ENCODE data around the gene EME2. TPM values are rescaled to one million over a fixed set of nuclear protein-coding genes. Genes with fewer than 3 reads are reported as not detected.

The EME2 gene
- total and polyA plus RNA-seq, 7 experiments from 2014 or later: 0.59 to 47.5 (median 32.5) TPM

DNA sequence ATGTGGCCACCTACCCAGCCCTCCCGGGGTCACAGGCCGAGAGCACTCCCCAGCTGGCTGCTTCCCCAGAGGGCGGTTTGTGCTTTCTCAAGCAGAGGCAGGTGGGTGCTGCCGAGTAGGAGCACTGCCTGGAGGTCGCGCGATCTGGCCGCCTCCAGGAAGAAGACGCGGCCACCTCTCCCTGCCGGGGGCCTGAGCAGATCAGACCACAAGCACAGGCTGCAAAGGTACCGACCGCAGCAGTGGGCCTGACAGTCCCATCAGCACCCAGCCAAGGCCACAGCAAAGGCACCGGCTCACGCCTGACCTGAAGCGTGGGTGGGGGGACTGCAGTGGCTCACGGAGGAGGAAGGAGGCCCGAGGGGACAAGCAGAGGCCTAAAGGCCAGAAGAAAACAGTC is 36.1 kb downstream of the EME2 start:
- intact Hi-C loops (cut with micrococcal nuclease): no loop called here
- Mint-ChIP-seq H3K4me3 (no peak overlapping the region), H3K4me1 (peaks cover 0 to 14% (median 8%) of the 10 kb centered on the region in 7 donors), H3K9me3 (peaks cover 0 to 2% (median 0%) of the 10 kb centered on the region in 11 donors), H3K36me3 (peaks cover 0 to 33% (median 13%) of the 10 kb centered on the region in 5 donors), H3K27ac (no peak overlapping the region), H3K27me3 (no peaks in the 10 kb centered on the region)
- H3K4me3 ChIP-seq (ENCODE audit: low read length): no peak overlapping the region
- no peaks in the 10 kb centered on the region for H3K9me3 ChIP-seq (ENCODE audit: control insufficient read depth in 2 of 3, low read length in 3 of 3)
- H3K27me3 ChIP-seq (ENCODE audit: control insufficient read depth in 2 of 2, insufficient read depth in 2 of 2, low read length in 2 of 2): no peaks in the 10 kb centered on the region
- POLR2A ChIA-PET: no interaction called here
- DNase-seq: no peak
- no peak for ATAC-seq
- H3K36me3 ChIP-seq (ENCODE audit: control insufficient read depth in 2 of 3, insufficient read depth in 3 of 3, low read length in 3 of 3): peaks cover 7 to 41% (median 8%) of the 10 kb centered on the region in 3 experiments
- H3K4me1 ChIP-seq (ENCODE audit: control insufficient read depth in 2 of 2, insufficient read depth in 2 of 2, low read length in 2 of 2): no peaks in the 10 kb centered on the region
- no peak overlapping the region for H3K27ac ChIP-seq (ENCODE audit: low read depth, low read length)
- CTCF ChIA-PET: no interaction called here

DNA sequence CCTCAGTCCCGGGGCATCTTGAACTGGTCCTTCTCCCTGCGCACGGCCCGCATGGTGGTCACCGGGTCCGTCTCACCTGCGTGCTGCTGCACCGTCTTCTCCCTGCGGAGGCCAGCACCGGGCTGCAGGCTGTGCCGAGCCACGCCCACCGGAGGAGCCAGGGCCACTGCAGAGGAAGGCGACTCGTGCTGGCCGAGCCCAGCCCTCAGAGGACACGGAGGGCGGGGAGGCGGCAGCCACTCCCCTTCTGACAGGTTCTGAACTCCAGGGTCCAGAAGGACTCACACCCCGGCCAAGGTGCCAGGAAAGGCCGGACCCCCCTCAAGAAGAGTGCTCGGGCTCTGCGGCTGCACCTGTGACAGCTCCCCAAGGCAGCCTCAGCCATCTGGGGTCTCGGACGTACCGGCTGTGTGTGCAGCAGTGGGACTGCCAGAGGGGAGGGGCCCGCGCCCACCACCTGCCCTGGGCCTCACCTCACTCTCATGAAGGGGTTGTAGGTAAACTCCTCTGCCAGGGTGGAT is 36.7 kb downstream of the EME2 start:
- Histone ChIP-seq H3K36me3 (ENCODE audit: control insufficient read depth in 2 of 3, insufficient read depth in 3 of 3, low read length in 3 of 3) (peaks cover 7 to 45% (median 8%) of the 10 kb centered on the region in 3 experiments), H3K27me3 (ENCODE audit: control insufficient read depth in 2 of 2, insufficient read depth in 2 of 2, low read length in 2 of 2) (no peaks in the 10 kb centered on the region), H3K4me1 (ENCODE audit: control insufficient read depth in 2 of 2, insufficient read depth in 2 of 2, low read length in 2 of 2) (no peaks in the 10 kb centered on the region), H3K4me3 (ENCODE audit: low read length) (no peak overlapping the region), H3K27ac (ENCODE audit: low read depth, low read length) (no peak overlapping the region), H3K9me3 (ENCODE audit: control insufficient read depth in 2 of 3, low read length in 3 of 3) (no peaks in the 10 kb centered on the region)
- H3K36me3 Mint-ChIP-seq: peaks cover 0 to 33% (median 15%) of the 10 kb centered on the region in 5 donors
- no peaks in the 10 kb centered on the region for H3K27me3 Mint-ChIP-seq
- CTCF ChIA-PET: no interaction called here
- ATAC-seq (no peak), DNase-seq (no peak)
- POLR2A ChIA-PET: no interaction called here
- H3K27ac Mint-ChIP-seq: no peak overlapping the region
- intact Hi-C loops (cut with micrococcal nuclease): no loop called here
- H3K4me1 Mint-ChIP-seq: peaks cover 0 to 14% (median 9%) of the 10 kb centered on the region in 7 donors
- H3K4me3 Mint-ChIP-seq: no peak overlapping the region
- H3K9me3 Mint-ChIP-seq: peaks cover 0 to 2% (median 0%) of the 10 kb centered on the region in 11 donors

DNA sequence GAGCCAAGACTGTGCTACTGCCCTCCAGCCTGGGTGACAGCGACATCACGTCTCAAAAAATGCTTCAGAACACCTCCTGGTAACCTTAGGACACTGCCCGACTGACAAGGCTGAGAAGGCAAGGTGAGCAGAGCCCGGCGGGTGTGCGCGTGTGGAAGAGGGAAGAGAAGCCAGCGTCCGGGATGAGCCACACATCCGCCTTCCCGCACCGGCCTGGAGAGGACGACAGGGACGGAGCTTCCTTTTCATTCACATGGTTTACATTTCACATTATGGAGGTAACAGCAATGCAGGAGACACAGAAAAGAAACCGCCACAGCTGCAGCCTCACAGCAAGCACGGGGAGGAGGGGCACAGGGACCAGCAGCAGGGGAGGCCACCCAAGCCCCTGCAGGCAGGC is 37.5 kb downstream of the EME2 start:
- DNase-seq: no peak
- H3K27me3 ChIP-seq (ENCODE audit: control insufficient read depth in 2 of 2, insufficient read depth in 2 of 2, low read length in 2 of 2): no peaks in the 10 kb centered on the region
- no peaks in the 10 kb centered on the region for H3K9me3 ChIP-seq (ENCODE audit: control insufficient read depth in 2 of 3, low read length in 3 of 3)
- no peak for ATAC-seq
- Mint-ChIP-seq H3K27me3 (no peaks in the 10 kb centered on the region), H3K4me3 (no peak overlapping the region), H3K9me3 (peaks cover 0 to 2% (median 0%) of the 10 kb centered on the region in 11 donors), H3K36me3 (peaks cover 0 to 36% (median 18%) of the 10 kb centered on the region in 5 donors), H3K4me1 (peaks cover 2 to 14% (median 9%) of the 10 kb centered on the region in 7 donors), H3K27ac (no peak overlapping the region)
- ChIA-PET POLR2A (no interaction called here), CTCF (no interaction called here)
- no peak overlapping the region for H3K4me3 ChIP-seq (ENCODE audit: low read length)
- H3K27ac ChIP-seq (ENCODE audit: low read depth, low read length): no peak overlapping the region
- H3K36me3 ChIP-seq (ENCODE audit: control insufficient read depth in 2 of 3, insufficient read depth in 3 of 3, low read length in 3 of 3): peaks cover 7 to 48% (median 8%) of the 10 kb centered on the region in 3 experiments
- intact Hi-C loops (cut with micrococcal nuclease): no loop called here
- H3K4me1 ChIP-seq (ENCODE audit: control insufficient read depth in 2 of 2, insufficient read depth in 2 of 2, low read length in 2 of 2): no peaks in the 10 kb centered on the region

DNA sequence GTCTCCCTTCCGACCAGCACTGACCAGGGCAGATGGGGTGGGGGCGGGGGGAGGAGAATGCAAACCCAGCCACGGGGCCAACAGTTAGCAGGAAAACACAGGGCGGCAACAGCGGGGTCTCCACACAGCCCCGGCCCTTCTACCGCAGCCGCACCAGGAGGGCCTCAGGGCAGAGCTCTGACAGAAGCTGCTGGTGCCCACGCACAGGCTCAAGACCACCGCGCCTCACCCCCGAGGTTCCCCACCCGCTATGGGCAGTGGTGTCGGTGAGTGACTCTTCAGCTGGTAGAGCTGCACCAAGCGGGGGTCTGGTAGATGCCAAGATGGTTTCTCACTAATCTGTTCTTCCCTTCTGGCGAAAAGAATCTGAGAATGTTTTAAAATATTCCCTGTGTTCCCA is 37.9 kb downstream of the EME2 start:
- no peak for ATAC-seq
- Histone ChIP-seq H3K36me3 (ENCODE audit: control insufficient read depth in 2 of 3, insufficient read depth in 3 of 3, low read length in 3 of 3) (peaks cover 8 to 52% (median 11%) of the 10 kb centered on the region in 3 experiments), H3K9me3 (ENCODE audit: control insufficient read depth in 2 of 3, low read length in 3 of 3) (no peaks in the 10 kb centered on the region), H3K4me3 (ENCODE audit: low read length) (no peak overlapping the region), H3K27me3 (ENCODE audit: control insufficient read depth in 2 of 2, insufficient read depth in 2 of 2, low read length in 2 of 2) (no peaks in the 10 kb centered on the region), H3K4me1 (ENCODE audit: control insufficient read depth in 2 of 2, insufficient read depth in 2 of 2, low read length in 2 of 2) (no peaks in the 10 kb centered on the region), H3K27ac (ENCODE audit: low read depth, low read length) (no peak overlapping the region)
- Mint-ChIP-seq H3K9me3 (peaks cover 0 to 2% (median 0%) of the 10 kb centered on the region in 11 donors), H3K27ac (no peak overlapping the region), H3K27me3 (no peaks in the 10 kb centered on the region), H3K4me3 (no peak overlapping the region), H3K36me3 (peaks cover 0 to 38% (median 21%) of the 10 kb centered on the region in 5 donors), H3K4me1 (peaks cover 2 to 14% (median 9%) of the 10 kb centered on the region in 7 donors)
- no peak for DNase-seq
- ChIA-PET CTCF (no interaction called here), POLR2A (no interaction called here)
- intact Hi-C loops (cut with micrococcal nuclease): no loop called here

DNA sequence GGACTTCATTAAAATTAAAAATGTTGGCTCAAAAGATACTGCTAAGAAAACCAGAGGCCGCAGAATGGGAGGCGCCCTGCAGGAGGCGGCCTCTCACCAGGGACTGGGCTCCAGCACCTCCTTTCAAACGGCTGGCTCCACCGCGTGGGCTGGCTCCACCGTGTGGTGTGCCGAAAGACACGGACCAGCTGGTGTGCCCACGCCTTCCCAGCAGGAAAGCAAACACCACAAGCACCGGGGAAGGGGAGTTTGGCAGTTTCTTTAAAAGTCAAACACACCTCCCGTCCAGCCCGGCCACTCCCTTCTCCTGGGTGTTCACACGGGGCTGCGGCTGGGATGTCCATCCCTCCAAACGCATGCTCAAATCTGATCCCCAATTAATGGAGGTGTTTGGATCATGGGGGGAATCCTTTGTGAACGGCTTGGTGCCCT is 40.1 kb downstream of the EME2 start:
- H3K4me3 ChIP-seq (ENCODE audit: low read length): no peak overlapping the region
- H3K9me3 ChIP-seq (ENCODE audit: control insufficient read depth in 2 of 3, low read length in 3 of 3): no peaks in the 10 kb centered on the region
- ChIA-PET POLR2A (interaction anchor here (1.0 to 1.4 kb wide), 2 partner anchors 30 to 471 kb away, joined by 3 to 6 read pairs; partner anchors contain the start of genes NUBP2 and SPSB3), CTCF (interaction anchor here (0.6 kb wide), 1 partner anchor 392 kb away, joined by 4 read pairs; no protein-coding TSS in a partner anchor)
- Mint-ChIP-seq H3K27ac (peak overlapping the region in 3 of 9 donors; percentile 10 to 57 (median 21)), H3K9me3 (no peaks in the 10 kb centered on the region), H3K4me3 (no peak overlapping the region), H3K27me3 (no peaks in the 10 kb centered on the region), H3K4me1 (peaks cover 5 to 14% (median 9%) of the 10 kb centered on the region in 7 donors), H3K36me3 (peaks cover 0 to 23% (median 10%) of the 10 kb centered on the region in 5 donors)
- peaks cover 12 to 62% (median 14%) of the 10 kb centered on the region in 3 experiments for H3K36me3 ChIP-seq (ENCODE audit: control insufficient read depth in 2 of 3, insufficient read depth in 3 of 3, low read length in 3 of 3)
- H3K4me1 ChIP-seq (ENCODE audit: control insufficient read depth in 2 of 2, insufficient read depth in 2 of 2, low read length in 2 of 2): no peaks in the 10 kb centered on the region
- H3K27me3 ChIP-seq (ENCODE audit: control insufficient read depth in 2 of 2, insufficient read depth in 2 of 2, low read length in 2 of 2): no peaks in the 10 kb centered on the region
- ATAC-seq (peak; percentile 85), DNase-seq (peak in 8 of 9 donors; percentile 43 to 63 (median 52))
- intact Hi-C loops (cut with micrococcal nuclease): loop anchor here (1.0 kb wide), 3 partner anchors 14 to 117 kb away; partner anchors contain the start of genes MRPS34 (in 2 of the 2) and HAGH (in 1 of the 2)
- no peak overlapping the region for H3K27ac ChIP-seq (ENCODE audit: low read depth, low read length)

DNA sequence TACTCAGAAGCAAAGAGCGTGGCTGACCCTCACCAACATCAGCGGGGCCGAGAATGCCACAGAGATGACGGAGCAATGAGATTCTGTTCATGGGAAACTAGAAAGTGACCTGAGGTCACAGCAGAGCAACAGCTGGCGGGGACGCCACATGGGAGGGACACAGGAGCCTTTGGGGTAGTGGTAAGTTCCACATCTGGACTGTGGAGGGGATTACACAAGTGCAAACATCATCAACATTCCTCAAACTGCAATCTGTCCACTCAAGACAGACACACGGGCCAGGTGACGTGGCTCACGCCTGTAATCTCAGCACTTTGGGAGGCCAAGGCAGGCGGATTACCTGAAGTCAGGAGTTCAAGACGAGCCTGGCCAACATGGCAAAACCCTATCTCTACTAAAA is 42.9 kb downstream of the EME2 start:
- ChIA-PET POLR2A (no interaction called here), CTCF (no interaction called here)
- H3K9me3 ChIP-seq (ENCODE audit: control insufficient read depth in 2 of 3, low read length in 3 of 3): no peaks in the 10 kb centered on the region
- Mint-ChIP-seq H3K4me1 (peaks cover 6 to 14% (median 9%) of the 10 kb centered on the region in 7 donors), H3K36me3 (peaks cover 0 to 12% (median 5%) of the 10 kb centered on the region in 5 donors), H3K9me3 (no peaks in the 10 kb centered on the region), H3K27ac (peak overlapping the region in 3 of 9 donors; percentile 32 to 53 (median 38)), H3K4me3 (no peak overlapping the region), H3K27me3 (no peaks in the 10 kb centered on the region)
- intact Hi-C loops (cut with micrococcal nuclease): no loop called here
- ATAC-seq: no peak
- DNase-seq: no peak
- no peaks in the 10 kb centered on the region for H3K27me3 ChIP-seq (ENCODE audit: control insufficient read depth in 2 of 2, insufficient read depth in 2 of 2, low read length in 2 of 2)
- H3K4me3 ChIP-seq (ENCODE audit: low read length): no peak overlapping the region
- no peak overlapping the region for H3K27ac ChIP-seq (ENCODE audit: low read depth, low read length)
- H3K36me3 ChIP-seq (ENCODE audit: control insufficient read depth in 2 of 3, insufficient read depth in 3 of 3, low read length in 3 of 3): peaks cover 5 to 64% (median 12%) of the 10 kb centered on the region in 3 experiments
- no peaks in the 10 kb centered on the region for H3K4me1 ChIP-seq (ENCODE audit: control insufficient read depth in 2 of 2, insufficient read depth in 2 of 2, low read length in 2 of 2)

Measured in naive thymus-derived CD4-positive, alpha-beta T cell (primary cell).